ENCODE data around the gene LIPT1.

Gene LIPT1

GRCh38 chr2:99180755-99181623, 26.2 kb downstream of the LIPT1 start, which contains the start of the genes MITD1 and MRPL30 (continued):
- TF ChIP-seq PATZ1 (tag by site-specific recombination; IDR thresholded peaks at IDR 0.05) (no peak), ZNF558 (tag by site-specific recombination; IDR thresholded peaks at IDR 0.05) (peak; percentile 70; the same call in 1 of the 2 replicates), ZNF585B (tag by site-specific recombination; IDR thresholded peaks at IDR 0.05) (no peak), ZNF654 (tag by site-specific recombination; IDR thresholded peaks at IDR 0.05; ENCODE audit: low read depth) (no peak), ZNF548 (tag by site-specific recombination; IDR thresholded peaks at IDR 0.05) (no peak), ZNF140 (tag by site-specific recombination; IDR thresholded peaks at IDR 0.05) (no peak), ZSCAN16 (tag by site-specific recombination; IDR thresholded peaks at IDR 0.05) (no peak), YY2 (tag by site-specific recombination; IDR thresholded peaks at IDR 0.05) (no peak), ZNF513 (tag by site-specific recombination; IDR thresholded peaks at IDR 0.05) (no peak; the same call in 1 of the 2 replicates), ZNF391 (tag by site-specific recombination; IDR thresholded peaks at IDR 0.05; ENCODE audit: borderline replicate concordance, low read depth) (peak; percentile 89; the same call in 1 of the 2 replicates), ZNF133 (tag by site-specific recombination; IDR thresholded peaks at IDR 0.05) (no peak), ZNF10 (tag by site-specific recombination; IDR thresholded peaks at IDR 0.05) (peak; percentile 66; the same call in 1 of the 2 replicates), ZBTB11 (tag by site-specific recombination; conservative IDR thresholded peaks at IDR 0.05; ENCODE audit: low read depth) (peak; percentile 99), PRDM6 (tag by site-specific recombination; IDR thresholded peaks at IDR 0.05) (no peak), ZNF239 (tag by site-specific recombination; IDR thresholded peaks at IDR 0.05) (no peak), GLIS2 (tag by site-specific recombination; IDR thresholded peaks at IDR 0.05) (no peak), BCL11B (tag by site-specific recombination; IDR thresholded peaks at IDR 0.05; ENCODE audit: low read depth) (no peak), MEIS1 (CRISPR knock-in tag; IDR thresholded peaks at IDR 0.05; ENCODE audit: borderline replicate concordance) (no peak), SP2 (tag by site-specific recombination; IDR thresholded peaks at IDR 0.05) (peak; percentile 69), OSR2 (tag by site-specific recombination; IDR thresholded peaks at IDR 0.05) (peak; percentile 35), SP7 (tag by site-specific recombination; IDR thresholded peaks at IDR 0.05) (peak; percentile 89), SALL2 (tag by site-specific recombination; IDR thresholded peaks at IDR 0.05; ENCODE audit: borderline replicate concordance) (no peak), INSM2 (tag by site-specific recombination; IDR thresholded peaks at IDR 0.05) (peak; percentile 44; the same call in 1 of the 2 replicates), ZSCAN18 (tag by site-specific recombination; IDR thresholded peaks at IDR 0.05) (peak; percentile 50; the same call in 1 of the 2 replicates), ZBTB20 (tag by site-specific recombination; IDR thresholded peaks at IDR 0.05) (peak; percentile 33; the same call in 1 of the 2 replicates), ZNF664 (tag by site-specific recombination; IDR thresholded peaks at IDR 0.05) (peak; percentile 82), ZNF214 (tag by site-specific recombination; IDR thresholded peaks at IDR 0.05; ENCODE audit: borderline replicate concordance) (no peak), ZNF146 (tag by site-specific recombination; IDR thresholded peaks at IDR 0.05) (0 out of 2 replicates have a peak, but pooled peaks have one; percentile 15)

Measured in HEK293 (cell line).